Non-pigmented ciliary epithelial cell (primary cell): ENCODE results near the gene GJD4.

Experiments
- DNase-seq: peaks from one replicate; pipeline ENCODE4 v3.0.0-alpha.2; 2010; ENCODE audit warnings: low read depth

GJD4 gene

DNA sequence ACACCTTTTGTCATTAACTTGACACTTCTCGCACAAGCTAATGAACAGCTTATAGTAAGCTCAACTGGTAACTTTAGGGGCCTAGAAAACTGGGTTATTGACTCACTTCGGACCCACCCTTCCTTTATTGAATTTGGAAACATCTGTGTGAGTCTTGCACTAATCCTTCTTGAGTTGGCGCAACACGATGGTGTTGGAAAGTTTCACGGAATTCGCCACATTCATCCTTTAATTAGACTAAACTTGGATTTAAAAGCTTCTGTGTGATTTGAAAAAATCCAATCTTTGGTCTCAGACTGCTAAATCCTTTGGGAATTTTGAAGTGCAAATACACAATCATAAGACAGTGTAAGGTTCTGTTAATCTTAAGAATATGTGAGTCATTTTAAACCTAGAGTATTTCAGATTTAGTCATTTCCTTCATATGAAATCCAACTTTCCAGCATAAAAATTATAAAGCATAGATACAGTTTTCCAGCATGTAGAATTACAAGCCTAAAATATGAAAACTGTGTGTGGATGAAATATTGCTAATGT, 21.9 kb downstream of the GJD4 start:
- no peak for DNase-seq

DNA sequence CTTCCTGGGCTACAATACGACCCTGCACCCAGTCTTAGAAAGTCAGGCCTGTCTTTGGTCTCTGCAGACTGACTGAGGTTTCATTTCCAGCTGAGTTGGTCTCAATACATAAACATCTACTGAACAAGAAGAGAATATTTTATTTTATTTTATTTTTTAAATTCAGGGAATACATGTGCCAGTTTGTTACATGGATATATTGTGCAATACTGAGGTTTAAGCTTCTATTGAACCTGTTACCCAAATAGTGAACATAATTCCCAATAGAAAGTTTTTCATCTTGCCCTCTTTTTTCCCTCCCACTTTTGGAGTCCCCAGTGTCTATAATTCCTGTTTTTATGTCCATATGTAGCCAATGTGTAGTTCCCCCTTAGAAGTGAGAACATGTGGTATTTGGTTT, 26.3 kb downstream of the GJD4 start:
- no peak for DNase-seq

DNA sequence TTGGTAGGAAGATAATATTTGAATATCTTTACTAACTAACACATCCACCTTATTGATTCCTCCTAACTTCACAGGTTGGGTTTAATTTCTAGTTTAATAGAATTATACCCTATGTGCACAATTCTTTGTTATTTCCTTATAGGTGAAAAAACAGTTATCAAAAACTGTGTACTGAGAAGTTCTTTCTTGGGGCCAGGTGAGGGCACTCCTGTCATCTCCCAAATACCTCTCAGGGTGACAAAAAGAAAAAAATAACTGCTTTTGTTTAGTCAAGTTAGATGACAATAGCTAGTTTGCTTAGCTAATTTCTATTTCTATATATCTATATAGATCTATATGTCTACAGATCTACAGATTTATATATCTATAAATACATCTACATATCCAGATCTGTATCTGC, 26.9 kb downstream of the GJD4 start:
- DNase-seq = no peak

DNA sequence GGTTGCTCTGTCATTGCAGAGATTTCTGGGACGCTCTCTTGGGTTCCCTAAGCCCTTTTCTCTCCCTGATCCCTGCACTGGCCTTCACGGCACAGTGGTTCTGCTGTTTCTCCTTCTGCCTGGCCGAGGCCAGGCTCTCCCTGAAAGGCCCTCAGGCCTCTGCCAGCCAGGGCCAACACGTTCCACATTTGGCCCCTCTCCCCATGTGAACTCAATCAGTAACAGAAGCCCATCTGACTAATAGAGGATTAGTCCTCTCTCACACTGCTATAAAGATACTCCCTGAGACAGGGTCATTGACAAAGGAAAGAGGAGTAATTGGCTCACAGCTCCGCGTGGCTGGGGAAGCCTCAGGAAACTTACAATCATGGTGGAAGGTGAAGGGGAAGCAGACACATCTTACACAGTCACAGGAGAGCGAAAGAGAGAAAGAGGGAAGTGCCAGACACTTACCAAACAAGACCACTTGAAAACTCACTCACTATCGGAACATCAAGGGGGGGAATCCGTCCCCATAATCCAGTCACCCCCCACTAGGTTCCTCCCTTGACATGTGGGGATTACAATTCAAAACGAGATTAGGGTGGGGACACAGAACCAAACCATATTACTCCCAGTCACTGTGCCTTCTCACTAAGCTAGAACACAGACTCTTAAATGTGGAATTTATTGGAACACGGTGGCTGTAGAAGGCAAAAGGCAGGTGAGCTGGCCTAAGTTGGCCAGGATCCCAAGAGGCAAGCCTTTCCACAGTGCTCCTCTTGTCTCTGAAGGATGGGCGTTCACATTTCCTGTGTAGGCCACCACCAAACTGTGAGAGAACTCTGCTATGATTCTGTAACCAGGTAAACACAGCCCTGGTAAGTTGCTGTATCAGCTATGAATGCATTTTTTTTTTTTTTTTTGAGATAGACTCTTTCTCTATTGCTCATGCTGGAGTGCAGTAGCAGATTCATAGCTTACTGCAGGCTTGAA, 28.2 kb downstream of the GJD4 start:
- no peak for DNase-seq

DNA sequence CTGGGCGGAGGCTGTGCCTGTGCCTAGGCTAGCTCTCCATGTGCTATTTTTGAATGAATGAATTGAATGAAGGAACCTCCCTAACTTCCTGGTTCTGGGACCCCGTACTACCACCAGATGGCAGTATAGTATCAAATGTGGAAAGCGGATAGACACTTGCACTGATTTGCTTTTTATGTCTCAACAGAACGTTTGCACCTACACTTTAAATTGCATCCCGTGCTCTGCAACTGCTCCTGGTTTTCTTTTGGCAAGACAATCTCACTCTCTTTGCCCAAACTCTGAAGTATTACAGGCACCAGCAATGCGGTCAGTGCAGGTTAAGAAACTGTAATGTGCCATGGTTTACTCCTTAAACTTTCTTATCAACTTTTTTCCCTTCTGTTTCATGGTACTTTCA, 30.4 kb downstream of the GJD4 start:
- no peak for DNase-seq

DNA sequence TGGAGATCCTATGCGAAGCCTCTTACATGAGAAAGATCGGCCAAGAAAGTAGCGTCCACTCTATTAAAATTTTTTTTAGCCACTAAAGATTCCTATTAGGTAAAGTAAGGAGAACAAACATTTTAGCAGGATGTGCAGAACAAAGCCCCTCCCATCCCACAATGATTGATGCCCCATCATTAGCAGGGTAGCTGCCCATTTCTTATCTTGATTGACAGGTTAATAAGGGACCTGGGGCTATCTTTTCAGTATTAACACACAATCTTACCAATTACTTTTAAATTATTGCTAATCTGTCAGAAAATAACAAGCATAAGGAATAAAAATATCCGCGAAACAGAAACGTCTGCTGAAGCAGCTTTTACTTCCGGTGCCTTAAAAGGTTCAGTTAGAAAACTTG, 31.8 kb downstream of the GJD4 start:
- DNase-seq = no peak

DNA sequence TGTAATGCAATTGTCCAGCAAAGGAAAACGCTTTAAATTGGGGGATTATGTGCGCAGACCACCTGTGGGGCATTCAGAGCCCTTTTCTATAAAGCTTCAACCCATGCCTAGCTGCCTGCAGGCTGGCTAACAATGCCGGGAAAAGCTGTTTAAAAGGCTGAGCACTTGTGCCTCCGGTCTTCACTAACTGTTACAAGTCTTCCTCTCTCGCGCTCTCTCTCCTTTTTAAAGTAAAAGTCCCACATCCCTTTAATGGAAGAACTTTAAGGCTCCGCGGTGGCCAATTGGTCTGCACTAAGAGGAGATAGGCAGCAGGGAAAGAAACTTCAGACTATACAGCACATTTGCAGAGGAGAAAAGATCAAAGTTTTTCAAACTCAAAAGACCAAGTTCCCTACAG, 32.3 kb downstream of the GJD4 start:
- DNase-seq = no peak

DNA sequence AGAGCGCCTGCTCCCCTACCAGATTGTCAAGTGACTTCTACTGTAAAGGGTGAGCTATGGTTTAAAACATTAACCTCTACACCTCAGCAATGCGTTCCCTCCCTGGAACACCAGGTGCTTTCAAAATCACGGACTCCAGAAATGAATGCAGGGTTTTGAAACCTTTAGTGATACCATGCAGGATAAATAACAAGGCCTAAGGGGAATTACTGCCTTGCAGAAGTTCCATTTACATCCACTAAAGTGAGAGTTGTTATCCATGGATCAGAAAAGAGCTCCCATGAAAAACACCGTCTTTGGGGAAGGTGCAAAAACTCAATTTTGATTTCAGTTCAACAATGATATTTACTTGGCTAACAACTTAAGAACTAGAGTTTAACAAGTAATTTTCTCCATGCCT, 33.0 kb downstream of the GJD4 start:
- no peak for DNase-seq

DNA sequence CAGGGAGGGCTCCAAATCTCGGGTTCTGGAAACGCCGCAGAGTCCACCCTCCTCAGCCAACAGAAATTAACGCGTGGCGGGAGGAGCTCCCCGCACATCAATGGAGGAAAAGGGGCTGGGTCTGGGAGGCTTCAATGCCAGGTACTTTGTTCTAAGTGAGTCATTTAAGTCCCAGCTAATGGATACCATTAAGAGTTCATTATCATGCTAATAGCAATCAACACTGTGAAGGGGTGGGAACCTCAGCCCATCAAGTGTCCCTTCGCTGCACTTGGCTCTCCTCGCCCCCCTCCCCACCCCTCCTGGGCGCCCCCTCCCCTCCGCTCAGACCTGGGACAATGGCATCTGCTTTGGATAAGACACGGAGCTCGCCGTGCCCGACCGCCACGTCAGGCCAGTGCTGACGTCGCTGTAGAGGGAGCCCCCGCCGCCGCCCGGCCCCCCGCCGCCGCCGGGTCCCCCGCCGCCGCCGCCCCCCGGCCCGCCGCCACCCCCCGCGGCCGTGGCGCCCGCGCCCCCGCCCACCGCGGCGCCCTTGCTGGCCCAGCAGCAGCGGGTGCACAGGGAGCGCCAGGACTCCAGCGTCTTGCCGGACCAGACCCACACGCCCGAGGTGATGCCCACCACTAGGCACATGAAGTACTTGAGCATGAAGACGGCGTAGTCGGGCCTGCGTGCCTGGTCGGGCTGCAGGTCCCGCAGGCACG, 34.0 kb downstream of the GJD4 start:
- no peak for DNase-seq

DNA sequence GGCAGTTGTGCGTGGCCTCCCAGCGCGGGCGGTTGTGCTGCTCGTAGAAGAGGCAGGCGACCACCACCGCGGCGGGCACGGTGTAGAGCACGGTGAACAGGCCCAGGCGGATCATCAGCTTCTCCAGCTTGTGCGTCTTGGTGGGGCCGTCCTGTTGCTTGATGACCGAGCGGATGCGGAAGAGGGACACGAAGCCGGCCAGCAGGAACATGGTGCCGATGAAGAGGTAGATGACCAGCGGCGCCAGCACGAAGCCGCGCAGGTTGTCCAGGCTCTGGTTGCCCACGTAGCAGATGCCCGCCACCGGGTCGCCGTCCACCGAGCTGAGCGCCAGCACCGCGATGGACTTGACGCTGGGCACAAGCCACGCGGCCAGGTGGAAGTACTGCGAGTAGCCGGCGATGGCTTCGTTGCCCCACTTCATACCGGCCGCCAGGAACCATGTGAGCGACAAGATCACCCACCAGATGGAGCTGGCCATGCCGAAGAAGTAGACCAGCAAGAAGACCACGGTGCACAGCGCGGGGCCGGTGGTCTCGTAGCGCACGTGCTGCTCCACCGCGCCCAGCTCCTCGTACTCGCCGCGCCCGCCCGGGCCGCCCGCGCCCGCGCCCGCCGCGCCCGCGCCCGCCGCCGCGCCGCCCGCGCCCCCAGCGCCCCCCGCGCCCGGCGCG, 34.7 kb downstream of the GJD4 start:
- DNase-seq = no peak

DNA sequence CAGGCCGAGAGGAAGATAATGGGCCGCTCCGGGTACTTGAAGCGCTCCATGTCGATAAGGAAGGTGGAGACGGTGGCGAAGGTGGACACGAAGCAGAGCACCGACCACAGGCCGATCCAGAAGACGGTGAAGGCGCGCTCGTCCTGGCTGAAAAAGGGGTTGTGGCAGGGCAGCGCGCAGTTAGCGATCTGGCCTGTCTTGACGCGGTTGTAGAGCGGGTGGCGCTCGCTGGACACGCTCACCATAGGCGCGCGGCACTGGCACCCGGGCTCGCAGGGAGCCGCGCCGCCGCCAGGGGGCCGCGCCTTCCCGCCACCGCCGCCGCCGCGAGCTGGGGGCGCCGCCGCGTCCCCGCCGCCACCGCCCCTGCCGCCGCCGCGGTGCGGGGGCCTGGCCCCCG, 35.3 kb downstream of the GJD4 start:
- no peak for DNase-seq

DNA sequence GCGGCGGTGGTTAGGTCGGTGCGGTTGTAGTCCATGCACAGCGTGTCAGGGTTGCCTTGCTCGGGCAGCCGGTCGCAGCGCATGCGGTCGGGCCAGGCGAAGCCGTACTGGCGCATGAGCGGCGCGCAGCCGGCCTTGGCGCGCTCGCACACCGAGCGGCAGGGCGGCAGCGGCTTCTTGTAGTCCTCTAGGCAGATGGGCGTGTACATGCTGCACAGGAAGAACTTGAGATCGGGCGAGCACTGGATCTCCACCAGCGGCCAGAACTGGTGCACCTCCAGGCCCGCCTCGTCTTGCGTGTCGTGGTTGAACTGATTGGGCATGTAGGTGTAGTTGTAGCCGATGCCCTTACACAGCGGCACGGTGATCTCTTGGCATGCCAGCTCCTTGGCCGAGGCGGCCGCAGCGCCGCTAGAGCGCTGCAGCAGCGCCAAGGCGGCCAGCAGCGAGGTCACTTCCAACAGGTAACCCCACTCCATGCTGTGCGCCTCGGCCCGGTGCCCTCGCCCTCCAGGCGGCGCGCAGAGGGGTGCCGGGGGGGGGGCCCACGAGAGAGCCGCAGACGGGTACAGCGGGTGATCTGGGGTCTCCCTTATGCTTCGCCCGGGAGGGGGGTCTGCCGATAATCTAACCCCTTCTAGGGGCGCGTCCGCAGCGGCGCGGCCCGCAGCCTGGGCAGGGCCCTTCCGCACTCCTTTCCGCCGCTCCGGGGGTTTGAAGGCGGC, 36.0 kb downstream of the GJD4 start:
- DNase-seq = no peak

DNA sequence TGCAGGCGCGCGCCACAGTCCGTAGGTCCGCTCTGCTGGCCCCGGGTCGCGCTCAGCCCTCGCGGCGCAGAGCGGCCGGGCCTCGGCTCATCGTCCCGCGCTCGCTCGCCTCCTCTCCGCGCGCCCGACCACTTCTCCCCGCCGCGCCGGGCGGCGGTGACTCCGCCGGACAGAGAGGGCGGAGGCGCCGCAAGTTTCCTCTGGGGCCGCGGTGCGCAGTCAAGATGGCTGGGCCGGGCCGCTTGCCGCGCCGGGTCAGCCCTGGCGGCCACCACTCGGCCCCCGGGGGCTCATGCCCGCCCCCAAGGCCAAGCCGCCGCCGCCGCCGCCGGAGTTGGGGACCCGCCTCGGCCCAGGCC, 36.5 kb downstream of the GJD4 start:
- no peak for DNase-seq

DNA sequence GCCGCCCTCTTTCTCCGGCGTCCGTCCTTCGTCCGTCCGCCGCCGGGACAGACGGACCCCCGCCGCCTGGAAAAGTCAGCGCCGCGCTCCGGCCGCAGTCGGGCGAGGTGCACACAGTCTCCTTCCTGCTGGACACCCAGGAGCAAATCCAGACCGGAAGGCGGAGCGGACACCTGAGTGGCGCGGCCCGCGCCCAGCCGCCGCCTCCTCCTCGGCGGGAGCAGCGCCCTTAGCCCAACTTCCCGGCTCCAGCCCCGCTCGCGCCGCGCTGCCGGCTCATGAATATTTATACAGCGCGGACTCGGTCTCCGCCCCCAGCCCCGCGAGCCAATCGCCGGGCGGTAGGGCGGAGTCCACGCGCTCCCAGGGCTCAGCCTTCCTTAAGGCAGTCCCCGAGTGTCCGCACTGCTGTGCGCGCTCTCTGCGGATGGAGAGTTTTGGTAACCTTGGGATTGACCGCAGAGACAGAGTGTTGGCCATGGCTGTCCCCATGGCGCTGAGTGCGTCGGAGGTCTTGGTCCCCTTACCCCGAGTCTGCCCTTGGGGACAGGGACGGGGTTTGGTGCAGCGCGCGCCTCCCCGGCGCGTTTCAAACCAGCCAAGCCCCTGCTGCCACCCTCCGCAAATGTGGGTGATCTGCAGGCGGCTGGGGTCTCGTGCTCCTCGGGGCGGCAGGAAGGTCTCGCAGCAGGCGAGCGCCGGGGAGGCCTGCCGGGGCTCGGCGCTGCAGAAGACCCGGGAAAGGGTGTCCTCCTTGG, 37.1 kb downstream of the GJD4 start, which contains the start of gene FZD8:
Gene FZD8, minus strand, starts transcription at position 262 of the 758 bp plus-strand sequence. CDS start 867 bp downstream, outside the sequence.
- peak; percentile 68 for DNase-seq

DNA sequence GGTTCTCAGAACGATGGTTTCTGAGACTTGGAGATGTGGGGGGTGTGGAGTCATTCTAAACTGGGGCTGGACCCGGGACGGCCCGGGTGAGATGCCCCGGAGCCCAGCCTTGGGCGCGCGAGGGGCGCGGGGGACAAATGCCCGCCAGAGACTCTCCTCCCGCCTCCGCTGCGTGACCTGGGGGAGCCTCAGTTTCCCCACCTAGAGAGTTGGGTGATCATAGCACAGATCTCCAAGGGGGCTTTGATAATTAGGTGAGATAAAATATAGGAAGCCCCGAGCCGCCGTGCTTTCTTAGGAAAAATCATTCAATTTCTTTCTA, 37.6 kb downstream of the GJD4 start:
- DNase-seq = no peak

DNA sequence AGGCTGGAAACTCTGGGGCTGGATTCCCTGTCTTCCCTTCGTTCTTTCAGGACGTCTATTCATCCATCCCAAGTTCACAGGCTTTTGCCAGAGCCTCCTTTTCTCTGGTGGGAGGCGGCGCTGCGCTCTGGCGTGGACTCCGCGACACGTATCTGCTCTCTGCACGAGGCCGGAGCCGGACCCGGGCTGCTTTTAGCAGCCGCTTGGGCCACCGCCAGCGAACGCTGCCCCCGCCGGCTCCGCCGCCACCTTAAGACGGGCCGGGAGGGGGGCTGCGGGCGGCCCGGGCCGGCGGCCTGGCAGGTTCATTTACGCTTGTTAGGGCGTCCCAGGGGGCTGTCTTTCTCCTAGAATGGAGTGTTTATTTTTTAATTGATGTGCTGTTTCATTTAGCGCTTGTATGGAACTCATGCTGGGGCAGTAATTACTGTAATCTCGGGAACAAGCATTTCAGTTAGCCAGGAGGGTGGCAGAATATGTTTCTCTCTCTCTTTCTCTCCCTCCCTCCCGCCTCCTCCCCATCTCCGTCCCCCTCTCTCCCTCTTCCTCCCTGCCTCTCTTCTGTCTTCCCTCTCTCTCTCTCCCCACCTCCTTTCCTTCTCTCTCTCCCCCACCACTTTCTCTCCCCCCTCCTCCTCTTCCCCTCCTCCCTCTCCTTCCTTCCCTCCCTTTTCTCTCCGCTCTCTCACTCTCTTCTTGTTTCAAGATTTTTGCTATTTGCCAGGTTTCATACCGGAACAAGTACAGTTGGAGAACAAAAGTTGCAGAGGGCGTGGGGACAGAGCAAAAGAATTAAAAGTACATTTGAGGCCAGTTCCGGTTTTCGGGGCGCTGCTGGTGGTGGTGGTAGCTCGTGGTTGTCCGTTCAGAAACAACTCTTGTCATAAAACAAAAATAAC, 38.3 kb downstream of the GJD4 start:
- DNase-seq = no peak

DNA sequence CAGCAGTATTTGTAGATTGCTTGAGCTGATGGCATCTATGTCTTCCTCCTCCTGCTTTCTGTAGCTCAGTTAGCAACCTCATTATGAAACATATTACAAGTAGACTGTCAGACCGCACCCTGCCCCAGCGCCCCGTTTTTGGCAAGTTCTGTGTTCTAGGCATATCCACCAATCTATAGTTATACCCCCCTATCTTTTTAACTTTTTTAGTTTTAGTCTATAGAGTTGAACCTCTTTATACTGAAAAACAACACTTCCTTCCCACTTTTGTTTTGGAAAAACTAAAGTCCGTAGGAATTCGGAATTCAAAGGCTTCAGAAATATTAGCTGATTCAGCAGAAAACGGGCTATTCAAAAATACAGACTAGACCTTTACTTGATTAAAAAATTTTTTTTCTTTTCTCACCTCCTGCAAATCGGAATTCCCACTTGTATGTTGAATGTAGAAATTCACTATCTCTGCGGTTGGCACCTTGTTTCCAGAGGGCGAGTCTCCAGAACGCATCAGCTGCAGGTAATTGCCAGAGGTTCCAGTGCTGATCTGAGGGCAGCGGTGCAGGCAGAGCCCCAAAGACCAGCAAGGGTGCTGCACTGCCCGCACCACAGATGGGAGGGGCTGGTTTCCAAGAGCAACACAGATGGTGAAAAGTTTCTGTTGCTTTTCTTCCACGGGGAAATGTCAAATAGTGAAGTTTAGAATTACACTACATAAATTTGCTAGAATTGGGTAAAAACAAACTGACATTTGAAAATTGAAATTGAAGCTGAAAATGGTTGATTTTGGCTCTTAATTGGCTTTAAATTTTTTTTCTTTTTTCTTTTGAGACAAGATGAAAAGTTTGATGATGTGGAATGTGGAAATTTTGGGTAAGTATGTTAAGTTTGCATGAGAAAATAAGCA, 39.2 kb downstream of the GJD4 start:
- DNase-seq = no peak

DNA sequence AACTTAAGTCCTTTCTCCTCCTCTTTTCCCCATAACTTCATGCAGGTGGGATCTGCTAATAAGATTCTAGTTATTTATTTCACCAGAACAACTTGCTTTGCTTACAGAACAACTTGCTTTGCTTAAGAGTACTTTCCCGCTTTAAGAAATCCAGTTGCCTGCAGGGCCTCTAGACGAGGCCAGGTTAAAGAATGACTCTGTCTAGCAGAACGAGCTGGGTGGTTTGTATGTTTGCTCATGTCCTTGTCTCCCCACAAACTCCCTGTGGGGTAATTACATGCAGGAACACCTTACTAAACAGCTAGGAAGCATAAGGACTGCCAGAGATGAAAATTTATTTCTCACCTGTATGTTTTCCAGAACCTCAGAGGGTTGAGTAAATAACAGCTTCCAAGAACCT, 45.8 kb downstream of the GJD4 start:
- no peak for DNase-seq

DNA sequence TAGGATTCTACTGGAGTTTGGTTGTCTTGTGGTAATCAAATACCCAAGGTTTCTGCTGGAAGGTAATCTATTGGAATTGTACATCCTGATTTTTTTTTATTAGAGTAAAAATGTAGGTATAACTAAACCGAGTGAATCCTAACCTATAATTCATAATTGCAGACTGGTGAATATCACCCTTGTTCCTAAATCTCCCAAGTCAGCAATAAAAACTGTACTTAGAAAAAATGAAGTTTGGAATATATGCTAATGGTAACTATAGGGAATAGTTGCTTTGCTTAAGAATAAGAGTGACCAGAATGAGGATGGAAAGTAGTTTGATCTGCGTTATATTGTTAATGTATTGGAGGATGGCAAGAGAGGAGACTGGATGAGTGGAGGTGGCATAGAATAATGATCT, 47.7 kb downstream of the GJD4 start:
- DNase-seq = no peak
